DMS79 treated with DMSO at 0.1 percent for 48 hours (cell line): ENCODE data around the gene HSD17B7.
"Not testable (repeated sequence)": the region's sequence is repeated elsewhere in the genome, so short reads cannot be mapped to it uniquely, and the experiment has no call there.

ENCODE experiments used
- DNase-seq: peaks from one replicate; lab custom pipeline; 2025; lab: John Stamatoyannopoulos, UW

HSD17B7 gene

GRCh38 chr1:162807503-162807902 lies 17.0 kb downstream of the HSD17B7 start:
- not testable (repeated sequence) for DNase-seq

GRCh38 chr1:162812357-162812756 lies 21.9 kb downstream of the HSD17B7 start:
- DNase-seq: not testable (repeated sequence)

DNA sequence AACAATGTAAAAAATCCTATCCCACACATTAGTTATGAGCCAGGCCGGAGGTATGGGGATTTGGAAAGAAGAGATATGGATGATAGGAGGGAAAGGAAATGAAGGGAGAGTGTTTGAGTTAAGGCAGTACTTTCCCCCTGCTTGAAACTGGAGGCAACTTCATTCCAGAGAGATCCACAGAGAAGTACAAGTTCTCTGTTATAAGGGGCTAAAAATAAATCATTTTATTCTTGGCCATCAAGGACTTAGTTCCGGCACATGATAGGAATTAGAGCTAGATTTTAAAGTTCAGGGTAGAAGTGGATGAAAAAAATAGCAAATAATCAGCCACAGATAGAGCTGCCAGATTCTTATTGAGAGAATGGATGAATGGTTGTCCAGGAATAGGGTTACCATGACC lies 27.6 kb downstream of the HSD17B7 start:
- DNase-seq: not testable (repeated sequence)

DNA sequence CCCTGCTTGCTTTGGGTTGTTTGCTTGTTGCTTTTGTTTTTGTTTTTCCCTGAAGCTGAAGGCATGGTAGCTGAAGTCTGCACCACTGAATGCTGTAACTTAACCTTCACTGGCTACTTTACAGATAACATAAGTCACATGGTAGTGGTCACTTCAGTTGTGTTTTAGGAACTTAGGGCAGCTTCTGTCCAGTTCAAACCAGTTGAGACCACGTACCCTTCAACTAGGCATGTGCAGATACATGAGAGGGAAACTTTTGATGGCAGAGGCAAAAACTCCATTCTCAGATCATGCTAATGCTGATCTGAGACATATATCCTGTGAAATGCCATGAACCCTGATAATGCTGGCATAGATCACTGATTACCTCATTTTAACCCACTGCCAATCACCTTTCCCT lies 28.2 kb downstream of the HSD17B7 start:
- not testable (repeated sequence) for DNase-seq

- peak; percentile 22 for DNase-seq
Observed at GRCh38 chr1:162822391-162823200, 32.1 kb downstream of the HSD17B7 start.

- no peak for DNase-seq
Observed at GRCh38 chr1:162823231-162823630, 32.7 kb downstream of the HSD17B7 start.

DNA sequence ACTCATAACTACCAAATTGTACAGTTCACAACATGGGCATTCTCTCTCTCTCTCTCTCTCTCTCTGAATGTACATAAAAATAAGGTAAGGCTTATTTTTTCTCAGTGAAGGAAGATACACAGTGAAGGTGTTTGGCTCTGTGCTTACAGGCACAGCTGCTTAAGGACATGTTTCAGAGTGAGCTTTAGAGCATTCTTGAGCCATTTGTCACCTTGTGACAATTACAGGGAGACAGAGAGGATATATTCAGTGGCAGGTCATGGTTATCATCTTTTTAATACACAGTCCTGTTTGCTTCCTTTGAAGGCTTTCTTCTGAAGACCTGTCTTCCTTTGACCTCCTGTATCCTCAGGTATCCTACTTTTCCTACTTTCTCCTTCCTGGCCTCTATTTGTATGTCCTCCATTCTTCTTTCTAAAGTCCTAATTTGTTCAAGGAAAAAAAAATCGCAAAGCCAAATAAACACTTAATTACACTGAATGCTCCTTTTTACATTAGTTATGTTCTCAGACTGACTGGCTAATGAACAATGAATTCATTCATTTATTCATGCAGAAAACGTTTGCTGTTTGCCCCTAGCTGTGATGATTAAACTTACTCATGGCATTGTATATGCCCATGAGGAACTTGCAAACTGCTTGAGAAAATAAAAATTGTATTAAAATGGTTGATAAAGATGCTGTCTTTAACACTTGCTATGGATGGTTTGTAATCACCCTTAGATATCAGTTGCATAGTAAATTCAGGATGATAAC lies 33.4 kb downstream of the HSD17B7 start:
- DNase-seq: no peak

GRCh38 chr1:162829268-162829667 lies 38.8 kb downstream of the HSD17B7 start:
- DNase-seq: no peak

- DNase-seq: no peak
Observed at GRCh38 chr1:162832470-162832869, 42.0 kb downstream of the HSD17B7 start.

DNA sequence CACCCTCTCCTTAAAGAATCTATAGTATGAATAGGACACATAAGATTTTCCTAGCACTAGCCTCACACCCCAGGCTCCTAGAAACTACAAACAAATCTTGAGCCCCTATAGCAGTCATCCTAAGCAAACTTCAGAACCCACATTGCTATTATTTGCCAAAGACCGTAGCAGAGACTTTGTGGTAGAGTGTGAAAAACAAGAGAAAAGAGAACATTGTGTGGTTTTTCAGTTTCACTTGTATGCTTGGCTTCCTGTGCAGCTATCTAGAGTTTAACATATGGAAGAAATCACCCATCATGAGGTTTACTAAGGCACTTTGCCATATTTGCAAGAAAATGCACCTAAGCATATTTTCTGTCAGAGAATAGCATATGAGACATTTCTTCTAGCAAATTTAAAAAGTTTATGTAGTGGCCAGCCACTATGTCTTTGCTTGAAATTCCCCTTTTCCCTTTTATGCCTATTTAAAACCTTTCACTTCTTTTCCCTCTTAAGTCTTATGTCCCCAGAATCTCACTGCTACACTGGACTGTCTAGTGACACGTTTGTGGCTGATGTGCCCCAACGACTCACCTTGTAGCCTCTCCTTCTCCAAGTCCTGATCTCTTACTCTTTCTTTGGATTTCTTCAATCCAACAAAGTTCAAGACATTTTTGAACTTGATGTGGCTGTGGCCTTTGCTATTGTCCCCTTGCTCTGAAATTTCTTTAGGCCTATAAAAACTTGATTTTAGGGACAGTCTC lies 44.8 kb downstream of the HSD17B7 start:
- no peak for DNase-seq

GRCh38 chr1:162838863-162839262 lies 48.4 kb downstream of the HSD17B7 start:
- no peak for DNase-seq

DNA sequence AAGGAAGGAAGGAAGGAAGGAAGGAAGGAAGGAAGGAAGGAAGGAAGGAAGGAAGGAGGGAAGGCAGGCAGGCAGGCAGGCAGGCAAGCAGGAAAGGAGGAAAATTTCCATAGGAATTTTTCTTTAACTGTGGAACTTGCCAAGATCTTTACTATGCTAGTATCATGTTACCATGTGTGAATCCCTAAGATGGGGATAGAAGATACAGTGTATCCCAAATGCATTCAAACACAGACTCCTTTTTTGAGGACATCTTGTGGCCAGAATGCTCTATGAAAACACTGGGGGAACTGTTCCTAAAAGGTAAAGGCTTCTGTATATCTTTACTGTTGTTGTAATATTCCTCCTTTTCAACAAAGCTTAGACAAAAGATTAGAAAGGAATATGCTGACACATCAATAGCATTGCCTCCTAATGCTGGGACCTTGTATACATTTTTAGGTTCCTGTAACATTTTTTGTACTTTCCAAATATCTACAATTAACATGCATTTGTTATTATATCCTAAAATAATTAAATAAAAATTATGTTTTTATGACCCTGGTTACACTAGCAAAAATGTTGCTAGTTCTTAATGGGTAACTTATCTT lies 49.8 kb downstream of the HSD17B7 start:
- DNase-seq: no peak

DNA sequence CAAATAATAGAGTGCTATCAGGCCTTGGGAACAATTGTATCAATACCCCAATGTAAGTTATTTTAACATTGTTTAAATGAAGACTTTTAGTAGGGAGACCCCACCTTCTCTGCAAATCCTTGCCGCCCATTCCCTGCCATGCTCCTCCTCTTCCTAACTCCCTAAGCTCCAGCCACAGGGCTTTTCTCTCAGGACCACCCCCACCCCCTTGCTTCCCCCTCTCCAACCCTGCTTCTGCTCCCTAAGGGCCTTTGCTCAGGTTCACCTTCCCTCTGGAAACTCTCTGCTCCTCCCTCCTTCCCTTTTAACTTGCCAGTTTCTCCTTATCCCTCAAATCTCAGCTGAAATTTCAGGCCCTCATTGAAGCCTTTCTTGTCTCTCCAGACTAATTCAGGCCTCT lies 53.7 kb downstream of the HSD17B7 start:
- DNase-seq: no peak

- no peak for DNase-seq
Observed at GRCh38 chr1:162846256-162847212, 56.0 kb downstream of the HSD17B7 start.

DNA sequence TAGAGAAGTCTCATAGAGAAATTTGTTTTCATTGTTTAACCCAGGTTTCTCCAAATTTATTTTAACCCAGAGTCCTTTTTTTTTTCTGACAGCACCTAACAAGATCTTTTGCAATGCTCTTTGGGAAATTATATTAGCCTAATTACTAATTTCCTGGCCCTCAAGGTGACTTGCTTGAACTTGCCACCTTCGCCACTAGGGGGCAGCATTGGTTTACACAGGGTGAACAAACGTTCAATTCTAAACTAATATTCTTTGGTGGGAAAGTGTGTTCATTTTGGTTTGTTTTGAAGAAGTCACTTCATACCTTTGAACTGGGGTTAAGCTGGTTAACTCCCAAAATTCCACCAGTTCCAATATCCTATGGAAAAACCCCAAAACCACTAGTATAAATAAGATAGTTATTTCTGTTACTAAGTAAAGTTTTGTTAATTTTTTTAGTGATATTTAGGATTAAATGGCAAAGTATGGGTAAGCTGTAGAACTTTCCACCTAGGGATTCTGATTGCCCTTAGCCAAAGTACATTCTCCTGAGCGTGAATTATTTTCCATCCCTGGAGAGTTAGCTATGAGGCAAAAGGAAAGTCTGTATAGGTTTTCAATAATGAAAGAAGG lies 57.4 kb downstream of the HSD17B7 start:
- DNase-seq: peak; percentile 22

- DNase-seq: no peak
Observed at GRCh38 chr1:162849711-162850110, 59.2 kb downstream of the HSD17B7 start.

DNA sequence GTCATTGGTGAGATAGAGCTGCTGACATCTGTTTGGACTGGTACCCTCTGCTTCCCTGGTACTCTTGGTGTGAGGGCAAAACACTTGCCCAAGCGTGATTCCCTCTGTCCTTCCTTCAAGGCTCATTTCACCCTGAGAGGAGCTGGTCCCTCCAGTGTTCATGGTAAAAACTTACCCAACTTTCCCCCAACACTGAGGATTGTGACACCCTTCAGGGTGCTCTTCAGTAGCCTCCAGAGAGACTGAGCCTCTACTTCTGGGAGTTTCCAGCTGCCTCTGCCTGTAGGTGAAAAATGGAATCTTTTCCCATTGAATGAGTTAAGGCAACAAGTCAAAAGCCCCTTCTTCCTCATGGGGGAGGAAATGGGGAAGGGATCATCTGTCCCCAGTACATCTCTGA lies 60.8 kb downstream of the HSD17B7 start:
- DNase-seq: no peak

- peak; percentile 32 for DNase-seq
Observed at GRCh38 chr1:162854245-162854882, 63.9 kb downstream of the HSD17B7 start.

GRCh38 chr1:162855461-162856150 lies 65.1 kb downstream of the HSD17B7 start:
- DNase-seq: no peak
